BE2C (cell line): ENCODE measurements around the gene STXBP5.

Source experiments
- DNase-seq: peaks from one replicate; pipeline ENCODE4 v3.0.0-alpha.2; 2020
- H3K27me3 ChIP-seq: fragments of 250-450 bp; sonication (Bioruptor Pico); 2 replicates; pipeline ENCODE4 v1.5.1; 2020; ENCODE audit warnings: mild to moderate bottlenecking
- H3K36me3 ChIP-seq: fragments of 250-450 bp; sonication (Bioruptor Pico); 2 replicates; pipeline ENCODE4 v1.5.1; 2020; ENCODE audit warnings: mild to moderate bottlenecking
- H3K4me1 ChIP-seq: fragments of 250-450 bp; sonication (Bioruptor Pico); 2 replicates; pipeline ENCODE4 v1.5.1; 2020
- H3K4me3 ChIP-seq: 2 replicates; pipeline ENCODE4 v1.5.1; 2011; ENCODE audit warnings: low read depth, low read length
- H3K9me3 ChIP-seq: fragments of 250-450 bp; sonication (Bioruptor Pico); 2 replicates; pipeline ENCODE4 v1.5.1; 2020
- TF ChIP-seq, protein P1 (sequence below): IDR thresholded peaks from 2 replicates; pipeline ENCODE4 v1.5.1; 2012; ENCODE audit warnings: mild to moderate bottlenecking, low read depth, low read length

The STXBP5 gene

DNA sequence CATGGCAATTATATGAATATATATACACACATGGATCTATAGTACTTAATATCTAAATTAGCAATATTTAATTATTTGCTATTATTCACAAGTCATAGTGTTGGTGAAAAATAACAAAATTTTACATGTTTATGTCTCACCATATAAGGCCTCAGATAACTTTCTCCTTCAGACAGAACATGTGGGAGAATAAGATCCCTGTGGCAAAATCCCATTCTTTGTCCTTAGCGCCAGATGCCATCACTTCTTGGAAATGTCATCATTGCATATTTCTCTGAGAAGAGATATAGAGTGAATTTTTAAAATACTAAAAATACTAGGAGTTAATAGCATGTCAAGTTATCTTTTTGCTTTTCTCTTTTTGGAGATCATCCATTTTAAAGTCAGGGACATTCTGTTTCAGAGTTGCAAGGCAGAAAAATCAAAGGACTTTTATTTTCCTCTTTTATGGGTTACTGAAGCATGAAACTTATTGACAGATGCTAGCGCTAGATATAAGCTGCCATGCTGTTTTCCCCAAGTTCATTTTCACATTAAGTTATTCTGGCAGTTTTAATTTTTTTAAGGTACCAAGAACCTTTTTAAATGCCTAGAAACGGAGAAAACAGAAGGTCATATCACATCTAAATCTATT lies 30.4 kb upstream of the STXBP5 start:
- Histone ChIP-seq H3K9me3 (no peaks in the 10 kb centered on the region), H3K27me3 (no peaks in the 10 kb centered on the region), H3K4me1 (peaks cover 13% of the 10 kb centered on the region), H3K36me3 (no peaks in the 10 kb centered on the region), H3K4me3 (no peak overlapping the region)
- no peak for DNase-seq
- TF ChIP-seq, protein P1, sequence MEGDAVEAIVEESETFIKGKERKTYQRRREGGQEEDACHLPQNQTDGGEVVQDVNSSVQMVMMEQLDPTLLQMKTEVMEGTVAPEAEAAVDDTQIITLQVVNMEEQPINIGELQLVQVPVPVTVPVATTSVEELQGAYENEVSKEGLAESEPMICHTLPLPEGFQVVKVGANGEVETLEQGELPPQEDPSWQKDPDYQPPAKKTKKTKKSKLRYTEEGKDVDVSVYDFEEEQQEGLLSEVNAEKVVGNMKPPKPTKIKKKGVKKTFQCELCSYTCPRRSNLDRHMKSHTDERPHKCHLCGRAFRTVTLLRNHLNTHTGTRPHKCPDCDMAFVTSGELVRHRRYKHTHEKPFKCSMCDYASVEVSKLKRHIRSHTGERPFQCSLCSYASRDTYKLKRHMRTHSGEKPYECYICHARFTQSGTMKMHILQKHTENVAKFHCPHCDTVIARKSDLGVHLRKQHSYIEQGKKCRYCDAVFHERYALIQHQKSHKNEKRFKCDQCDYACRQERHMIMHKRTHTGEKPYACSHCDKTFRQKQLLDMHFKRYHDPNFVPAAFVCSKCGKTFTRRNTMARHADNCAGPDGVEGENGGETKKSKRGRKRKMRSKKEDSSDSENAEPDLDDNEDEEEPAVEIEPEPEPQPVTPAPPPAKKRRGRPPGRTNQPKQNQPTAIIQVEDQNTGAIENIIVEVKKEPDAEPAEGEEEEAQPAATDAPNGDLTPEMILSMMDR, result no peak

DNA sequence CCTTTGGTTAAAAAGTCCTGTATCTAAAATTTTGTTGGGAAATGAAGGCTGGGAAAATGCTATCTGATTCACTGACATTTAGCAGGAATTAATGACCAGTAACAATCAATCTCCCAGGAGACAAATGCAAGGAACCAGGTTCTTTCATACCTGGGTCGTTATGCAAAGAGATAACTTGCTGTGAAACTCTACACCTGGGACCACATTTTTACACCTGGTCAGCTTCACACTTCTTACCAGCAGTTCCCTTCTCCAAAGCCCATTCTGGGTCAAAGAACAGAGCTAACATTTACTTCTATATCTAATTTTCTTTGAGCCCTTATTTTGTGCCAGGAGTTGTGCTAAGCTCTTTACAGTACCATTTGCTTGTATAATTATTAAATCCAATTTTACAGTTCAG lies 27.4 kb upstream of the STXBP5 start:
- peaks cover 13% of the 10 kb centered on the region for H3K4me1 ChIP-seq
- no peak for DNase-seq
- no peaks in the 10 kb centered on the region for H3K36me3 ChIP-seq
- no peak overlapping the region for H3K4me3 ChIP-seq
- H3K9me3 ChIP-seq, result no peaks in the 10 kb centered on the region
- TF ChIP-seq, protein P1, result no peak
- H3K27me3 ChIP-seq, result no peaks in the 10 kb centered on the region

DNA sequence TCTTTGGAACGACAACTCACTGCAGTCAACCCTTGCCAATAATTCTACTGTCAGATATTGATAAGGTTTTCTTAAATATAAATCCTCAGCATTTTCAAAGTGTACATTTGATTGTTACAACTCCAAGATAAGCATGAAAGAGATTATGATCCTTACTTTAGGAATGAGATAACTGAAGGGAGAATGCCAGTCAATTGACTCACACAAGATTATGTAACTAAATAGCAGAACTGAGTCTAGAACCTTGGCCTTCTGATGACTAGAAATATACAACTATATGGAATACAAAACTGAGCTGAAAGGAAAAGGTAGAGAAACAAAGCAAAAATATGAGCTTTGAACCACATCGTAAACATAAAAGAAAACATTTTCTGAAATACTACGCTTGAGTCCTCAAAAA lies 26.9 kb upstream of the STXBP5 start:
- no peaks in the 10 kb centered on the region for H3K36me3 ChIP-seq
- peaks cover 13% of the 10 kb centered on the region for H3K4me1 ChIP-seq
- no peaks in the 10 kb centered on the region for H3K9me3 ChIP-seq
- no peaks in the 10 kb centered on the region for H3K27me3 ChIP-seq
- no peak for DNase-seq
- no peak overlapping the region for H3K4me3 ChIP-seq
- TF ChIP-seq, protein P1, result no peak

DNA sequence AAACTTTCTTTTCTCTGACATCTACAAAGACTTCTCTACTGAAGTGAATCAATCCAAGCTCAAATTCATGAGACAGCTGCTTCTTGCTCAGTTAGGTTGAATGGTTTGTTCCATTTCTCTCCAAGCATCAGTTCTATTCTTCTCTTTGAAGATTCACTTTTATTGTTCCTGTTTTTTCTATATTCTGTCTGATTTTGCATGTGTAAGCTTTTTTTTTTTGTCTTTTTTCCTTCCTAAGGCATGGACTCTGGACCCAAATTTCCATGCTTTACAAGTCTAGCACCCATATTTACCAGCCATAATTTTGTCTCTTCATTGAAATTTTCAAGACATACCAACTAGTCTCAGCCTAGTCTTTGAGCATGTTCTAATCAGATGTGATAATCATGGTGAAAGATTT lies 25.9 kb upstream of the STXBP5 start:
- Histone ChIP-seq H3K36me3 (no peaks in the 10 kb centered on the region), H3K4me1 (peaks cover 5% of the 10 kb centered on the region), H3K27me3 (no peaks in the 10 kb centered on the region), H3K9me3 (peaks cover 3% of the 10 kb centered on the region; the same call in 1 of the 2 replicates), H3K4me3 (no peak overlapping the region)
- TF ChIP-seq, protein P1, result no peak
- no peak for DNase-seq

DNA sequence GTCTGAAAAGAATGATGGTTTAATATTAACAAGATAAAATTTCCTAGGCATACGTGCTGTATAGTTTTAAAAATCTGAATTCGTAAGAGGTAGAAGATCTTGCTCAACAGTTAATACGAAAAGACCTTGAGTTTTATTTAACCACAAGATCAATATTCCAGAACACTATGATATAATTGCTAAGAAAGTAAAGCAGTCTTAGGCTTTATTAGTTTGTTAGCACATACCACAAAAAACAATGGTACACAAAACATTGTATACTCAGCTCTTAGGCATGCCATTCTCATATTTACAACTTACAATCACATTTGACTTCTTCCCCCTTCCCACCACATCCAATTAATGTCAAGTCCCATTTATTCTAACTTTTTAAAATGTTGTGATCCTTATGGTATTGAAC lies 24.4 kb upstream of the STXBP5 start:
- Histone ChIP-seq H3K4me1 (peaks cover 4% of the 10 kb centered on the region; the same call in 1 of the 2 replicates), H3K36me3 (no peaks in the 10 kb centered on the region), H3K27me3 (no peaks in the 10 kb centered on the region), H3K4me3 (no peak overlapping the region), H3K9me3 (peaks cover 3% of the 10 kb centered on the region; the same call in 1 of the 2 replicates)
- DNase-seq, result no peak
- TF ChIP-seq, protein P1, result no peak

DNA sequence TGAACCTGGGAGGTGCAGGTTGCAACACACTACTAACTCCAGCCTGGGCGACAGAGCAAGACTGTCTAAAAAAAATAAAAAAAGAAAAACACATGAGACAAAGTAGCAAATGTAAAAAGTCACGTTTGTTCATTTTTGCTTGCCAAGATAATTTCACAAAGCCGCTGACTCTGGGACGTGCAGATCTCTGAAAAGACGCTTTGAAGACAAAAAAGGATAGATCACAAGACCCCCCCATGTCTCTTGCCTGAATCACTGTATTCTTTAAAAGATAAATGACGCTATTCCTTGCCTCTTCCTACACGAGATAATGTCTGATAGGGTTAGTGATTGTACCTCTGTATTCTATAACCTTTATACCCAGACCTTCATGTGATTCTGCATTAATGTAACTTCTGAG lies 23.3 kb upstream of the STXBP5 start:
- DNase-seq, result no peak
- H3K27me3 ChIP-seq, result no peaks in the 10 kb centered on the region
- H3K4me1 ChIP-seq, result peaks cover 4% of the 10 kb centered on the region; the same call in 1 of the 2 replicates
- peaks cover 3% of the 10 kb centered on the region; the same call in 1 of the 2 replicates for H3K9me3 ChIP-seq
- TF ChIP-seq, protein P1, result no peak
- no peak overlapping the region for H3K4me3 ChIP-seq
- H3K36me3 ChIP-seq, result no peaks in the 10 kb centered on the region
